ENCODE results near the gene DUS2.
"Not testable (repeated sequence)": the region's sequence is repeated elsewhere in the genome, so short reads cannot be mapped to it uniquely, and the experiment has no call there.

Gene DUS2

GRCh38 chr16:68113059-68113761, 90.1 kb downstream of the DUS2 start:
- H3K4me2 ChIP-seq (ENCODE audit: insufficient read depth, low read length), result no peak overlapping the region

GRCh38 chr16:68113765-68114240, 90.7 kb downstream of the DUS2 start:
- H3K4me2 ChIP-seq (ENCODE audit: insufficient read depth, low read length), result no peak overlapping the region
- TF ChIP-seq EZH2 (IDR thresholded peaks at IDR 0.05; ENCODE audit: borderline replicate concordance, low read depth, low read length, severe bottlenecking) (no peak), CTCF (IDR thresholded peaks at IDR 0.05; ENCODE audit: borderline replicate concordance, extremely low read depth, low read length, poor library complexity, severe bottlenecking) (no peak)
- H3K9me3 ChIP-seq (ENCODE audit: insufficient read depth, low read length, severe bottlenecking), result peaks cover 3% of the 10 kb centered on the region
- DNase-seq, result no peak
- no peak overlapping the region for H2AFZ ChIP-seq (ENCODE audit: low read depth, low read length)
- no peak overlapping the region for H3K4me3 ChIP-seq (ENCODE audit: low read depth in 1 of 2, low read length in 2 of 2)
- no peaks in the 10 kb centered on the region for H3K27me3 ChIP-seq (ENCODE audit: insufficient read depth, low read length, poor library complexity)
- peak overlapping the region; percentile 18; the same call in 1 of the 2 replicates for H3K27ac ChIP-seq (ENCODE audit: low read length)
- H3K9ac ChIP-seq (ENCODE audit: low read depth, low read length), result no peak overlapping the region
- peaks cover 52% of the 10 kb centered on the region for H4K20me1 ChIP-seq (ENCODE audit: insufficient read depth, low read length)
- H3K79me2 ChIP-seq (ENCODE audit: insufficient read depth, low read length), result peaks cover 99% of the 10 kb centered on the region
- no peaks in the 10 kb centered on the region; the same call in 1 of the 2 replicates for H3K36me3 ChIP-seq (ENCODE audit: insufficient read depth, low read length)
- ATAC-seq (ENCODE audit: insufficient read depth, low read depth), result peak; percentile 27; the same call in 1 of the 3 replicates
- H3K4me1 ChIP-seq (ENCODE audit: insufficient read depth, low read length), result no peaks in the 10 kb centered on the region

More at GRCh38 chr16:68113059-68113761, 90.1 kb downstream of the DUS2 start:
- TF ChIP-seq CTCF (IDR thresholded peaks at IDR 0.05; ENCODE audit: borderline replicate concordance, extremely low read depth, low read length, poor library complexity, severe bottlenecking) (no peak), EZH2 (IDR thresholded peaks at IDR 0.05; ENCODE audit: borderline replicate concordance, low read depth, low read length, severe bottlenecking) (no peak)
- no peak overlapping the region for H3K9ac ChIP-seq (ENCODE audit: low read depth, low read length)
- H3K9me3 ChIP-seq (ENCODE audit: insufficient read depth, low read length, severe bottlenecking), result peaks cover 4% of the 10 kb centered on the region
- no peak overlapping the region for H3K4me3 ChIP-seq (ENCODE audit: low read depth in 1 of 2, low read length in 2 of 2)
- H3K4me1 ChIP-seq (ENCODE audit: insufficient read depth, low read length), result no peaks in the 10 kb centered on the region
- H3K27me3 ChIP-seq (ENCODE audit: insufficient read depth, low read length, poor library complexity), result no peaks in the 10 kb centered on the region
- peaks cover 47% of the 10 kb centered on the region for H4K20me1 ChIP-seq (ENCODE audit: insufficient read depth, low read length)
- no peak overlapping the region for H3K27ac ChIP-seq (ENCODE audit: low read length)
- H2AFZ ChIP-seq (ENCODE audit: low read depth, low read length), result no peak overlapping the region
- H3K79me2 ChIP-seq (ENCODE audit: insufficient read depth, low read length), result peaks cover 99% of the 10 kb centered on the region
- DNase-seq (no peak), ATAC-seq (ENCODE audit: insufficient read depth, low read depth) (no peak; the same call in 2 of the 3 replicates)
- no peaks in the 10 kb centered on the region; the same call in 1 of the 2 replicates for H3K36me3 ChIP-seq (ENCODE audit: insufficient read depth, low read length)

GRCh38 chr16:68114939-68115338, 91.9 kb downstream of the DUS2 start:
- ATAC-seq (ENCODE audit: insufficient read depth, low read depth), result not testable (repeated sequence)
- H4K20me1 ChIP-seq (ENCODE audit: insufficient read depth, low read length), result peaks cover 59% of the 10 kb centered on the region

GRCh38 chr16:68115851-68116250, 92.8 kb downstream of the DUS2 start:
- H3K4me1 ChIP-seq (ENCODE audit: insufficient read depth, low read length), result no peaks in the 10 kb centered on the region
- no peaks in the 10 kb centered on the region for H3K27me3 ChIP-seq (ENCODE audit: insufficient read depth, low read length, poor library complexity)
- DNase-seq, result no peak
- H3K4me3 ChIP-seq (ENCODE audit: low read depth in 1 of 2, low read length in 2 of 2), result no peak overlapping the region
- H3K36me3 ChIP-seq (ENCODE audit: insufficient read depth, low read length), result no peaks in the 10 kb centered on the region; the same call in 1 of the 2 replicates
- H3K27ac ChIP-seq (ENCODE audit: low read length), result no peak overlapping the region
- H3K9ac ChIP-seq (ENCODE audit: low read depth, low read length), result no peak overlapping the region
- TF ChIP-seq EZH2 (IDR thresholded peaks at IDR 0.05; ENCODE audit: borderline replicate concordance, low read depth, low read length, severe bottlenecking), result no peak
- no peak for TF ChIP-seq CTCF (IDR thresholded peaks at IDR 0.05; ENCODE audit: borderline replicate concordance, extremely low read depth, low read length, poor library complexity, severe bottlenecking)
- no peak overlapping the region for H2AFZ ChIP-seq (ENCODE audit: low read depth, low read length)
- ATAC-seq (ENCODE audit: insufficient read depth, low read depth), result no peak
- peaks cover 59% of the 10 kb centered on the region for H4K20me1 ChIP-seq (ENCODE audit: insufficient read depth, low read length)
- H3K79me2 ChIP-seq (ENCODE audit: insufficient read depth, low read length), result peaks cover 100% of the 10 kb centered on the region
- no peaks in the 10 kb centered on the region for H3K9me3 ChIP-seq (ENCODE audit: insufficient read depth, low read length, severe bottlenecking)
- no peak overlapping the region for H3K4me2 ChIP-seq (ENCODE audit: insufficient read depth, low read length)

More at GRCh38 chr16:68114939-68115338, 91.9 kb downstream of the DUS2 start:
- peaks cover 99% of the 10 kb centered on the region for H3K79me2 ChIP-seq (ENCODE audit: insufficient read depth, low read length)
- DNase-seq; H3K9ac ChIP-seq (ENCODE audit: low read depth, low read length); H3K27ac ChIP-seq (ENCODE audit: low read length); H3K4me3 ChIP-seq (ENCODE audit: low read depth in 1 of 2, low read length in 2 of 2); H3K4me1 ChIP-seq (ENCODE audit: insufficient read depth, low read length); H3K9me3 ChIP-seq (ENCODE audit: insufficient read depth, low read length, severe bottlenecking); H2AFZ ChIP-seq (ENCODE audit: low read depth, low read length); H3K36me3 ChIP-seq (ENCODE audit: insufficient read depth, low read length); H3K4me2 ChIP-seq (ENCODE audit: insufficient read depth, low read length); H3K27me3 ChIP-seq (ENCODE audit: insufficient read depth, low read length, poor library complexity): not testable (repeated sequence)
